Spleen (tissue), 11 donors: ENCODE results near the gene ZBTB14. TPM values are rescaled to one million over a fixed set of nuclear protein-coding genes. Genes with fewer than 3 reads are reported as not detected.

Experiments used
- DNase-seq: peaks from one replicate; pipeline ENCODE4 v3.0.0-alpha.2; 2020
- H3K27ac ChIP-seq, 8 donors: fragments of 200-600 bp; sonication (generic) in 7 of 8; 1 replicate in 4 of 8; 2 replicates in 4 of 8; pipeline versions ENCODE4 v1.5.0 to v1.8.0; 2016 to 2021; ENCODE audit warnings: inconsistent platforms in 4 of 8, mild to moderate bottlenecking in 4 of 8, moderate library complexity in 1 of 8
- H3K27me3 ChIP-seq, 7 donors: fragments of 200-600 bp; sonication (generic) in 6 of 7; replicated peaks in 1 of 7; 1 replicate in 4 of 7; 2 replicates in 3 of 7; pipeline versions ENCODE4 v1.5.0 to v1.8.0; 2016 to 2021; ENCODE audit warnings: inconsistent platforms in 3 of 7, mild to moderate bottlenecking in 1 of 7
- H3K36me3 ChIP-seq, 6 donors: fragments of 200-600 bp; sonication (generic) in 5 of 6; 1 replicate in 4 of 6; 2 replicates in 2 of 6; pipeline versions ENCODE4 v1.5.0 to v1.8.0; 2016 to 2021; ENCODE audit warnings: inconsistent platforms in 2 of 6
- H3K4me1 ChIP-seq, 6 donors: fragments of 200-600 bp; sonication (generic) in 5 of 6; 1 replicate in 3 of 6; 2 replicates in 3 of 6; pipeline versions ENCODE4 v1.5.0 to v1.8.0; 2016 to 2021; ENCODE audit warnings: inconsistent platforms in 3 of 6
- H3K4me3 ChIP-seq, 8 donors: fragments of 200-600 bp; sonication (generic) in 7 of 8; 1 replicate in 4 of 8; 2 replicates in 4 of 8; pipeline versions ENCODE4 v1.5.0 to v1.8.0; 2016 to 2021; ENCODE audit warnings: inconsistent platforms in 4 of 8, mild to moderate bottlenecking in 4 of 8, moderate library complexity in 2 of 8
- H3K9me3 ChIP-seq, 8 donors: fragments of 200-600 bp; sonication (generic) in 7 of 8; 1 replicate in 4 of 8; 2 replicates in 4 of 8; pipeline versions ENCODE4 v1.5.0 to v1.8.0; 2016 to 2021; ENCODE audit warnings: inconsistent platforms in 4 of 8
- CTCF ChIP-seq, 11 experiments: fragments of 200-600 bp in 7 of 11; fragments of 450-650 bp in 4 of 11; sonication (generic) in 4 of 11; IDR thresholded peaks in 8 of 11; conservative IDR thresholded peaks in 3 of 11; 1 replicate in 7 of 11; 2 replicates in 4 of 11; pipeline versions ENCODE4 v1.4.0 to v1.8.0; 2016 to 2021; ENCODE audit warnings: antibody characterized with exemption in 11 of 11, inconsistent platforms in 4 of 11, mild to moderate bottlenecking in 1 of 11
- POLR2A ChIP-seq, 3 donors: fragments of 450-650 bp; IDR thresholded peaks; one replicate each; pipeline ENCODE4 v1.5.1; 2017; ENCODE audit warnings: antibody characterized with exemption in 3 of 3, mild to moderate bottlenecking in 1 of 3
- POLR2AphosphoS5 ChIP-seq, 3 donors: sonication (generic); formaldehyde crosslinking; IDR thresholded peaks; one replicate each; pipeline ENCODE4 v1.5.1; 2017; ENCODE audit warnings: antibody characterized with exemption in 3 of 3
- WGBS, 5 donors: extraction: QIAGEN DNeasy Blood & Tissue Kit in 3 of 5; methylation state at CpG; one replicate each; pipeline versions ENCODE4 v1.1.5 to v1.1.7; 2013 to 2018; 5-methylcytosine and 5-hydroxymethylcytosine counted together
- intact Hi-C: fragments of 100-400 bp; cut with DNase I; formaldehyde crosslinking; loops from one replicate; pipeline ENCODE4 v1.15.0; 2023; ENCODE audit warnings: low total_unique reads
- polyA plus RNA-seq, 3 donors: library from polyadenylated mRNA; stranded (reverse); fragments of 200-250 nt; gene quantifications; one replicate each; pipeline ENCODE4 v1.2.1, GENCODE V29; 2013
- total RNA-seq, 7 donors: library from RNA; depleted of rRNA in 3 of 7; stranded (reverse); fragments of >200 nt in 3 of 7; fragmentation: NEBNext Ultra II Directional in 4 of 7; extraction: Animal tissue kit (Norgen Biotek cat#: 25700) in 4 of 7; gene quantifications; one replicate each; pipeline versions ENCODE4 v1.1.0 to v1.2.1, GENCODE V29; 2016 to 2021
- donor health status: healthy with polysubstance abuse.
- donor health status: DM: no; HTN: no; CAD: no; lungs with moderate emphysema.
- donor health status: DM: no; HTN: no; CAD: no.
- donor health status: Bipolar disorder and iron deficiency.
- donor health status: healthy.
- donor health status: DM: no; HTN: no; CAD: no.
- donor health status: DM: yes; HTN: yes; CAD: no.

Gene ZBTB14
- total and polyA plus RNA-seq, 10 donors, result 12.9 to 26.7 (median 20.9) TPM

GRCh38 chr18:5318061-5318700 lies 22.7 kb upstream of the ZBTB14 start:
- intact Hi-C loops, result no loop called here
- WGBS, 5 donors, result 27 to 43% (median 35%) methylated on average over 4 of the region's 4 CpGs

GRCh38 chr18:5317186-5317585 lies 21.7 kb upstream of the ZBTB14 start:
- H3K27me3 ChIP-seq, result no peaks in the 10 kb centered on the region
- no peak for DNase-seq
- TF ChIP-seq POLR2A (IDR thresholded peaks at IDR 0.05), result no peak
- no peak for TF ChIP-seq CTCF (IDR thresholded peaks at IDR 0.05 in 8 of 11, conservative IDR thresholded peaks at IDR 0.05 in 3 of 11)
- TF ChIP-seq POLR2AphosphoS5 (IDR thresholded peaks at IDR 0.05), result no peak
- H3K4me1 ChIP-seq, result no peaks in the 10 kb centered on the region
- intact Hi-C loops, result no loop called here
- no peak overlapping the region for H3K27ac ChIP-seq
- no peak overlapping the region for H3K4me3 ChIP-seq
- no peaks in the 10 kb centered on the region for H3K36me3 ChIP-seq
- H3K9me3 ChIP-seq, result no peaks in the 10 kb centered on the region

More at GRCh38 chr18:5318061-5318700, 22.7 kb upstream of the ZBTB14 start:
- Histone ChIP-seq H3K27ac (no peak overlapping the region), H3K4me3 (no peak overlapping the region), H3K27me3 (no peaks in the 10 kb centered on the region), H3K4me1 (no peaks in the 10 kb centered on the region), H3K9me3 (no peaks in the 10 kb centered on the region), H3K36me3 (no peaks in the 10 kb centered on the region)
- DNase-seq, result no peak
- TF ChIP-seq POLR2AphosphoS5 (IDR thresholded peaks at IDR 0.05) (no peak), CTCF (IDR thresholded peaks at IDR 0.05 in 8 of 11, conservative IDR thresholded peaks at IDR 0.05 in 3 of 11) (no peak), POLR2A (IDR thresholded peaks at IDR 0.05) (no peak)

GRCh38 chr18:5315838-5316237 lies 20.3 kb upstream of the ZBTB14 start:
- DNase-seq, result no peak
- WGBS, 5 donors, result 72 to 83% (median 79%) methylated on average over 2 of the region's 2 CpGs
- Histone ChIP-seq H3K4me3 (no peak overlapping the region), H3K36me3 (no peaks in the 10 kb centered on the region), H3K27me3 (no peaks in the 10 kb centered on the region), H3K27ac (no peak overlapping the region), H3K4me1 (peaks cover 0 to 6% (median 3%) of the 10 kb centered on the region in 6 donors), H3K9me3 (no peaks in the 10 kb centered on the region)
- TF ChIP-seq POLR2AphosphoS5 (IDR thresholded peaks at IDR 0.05) (no peak), POLR2A (IDR thresholded peaks at IDR 0.05) (no peak), CTCF (IDR thresholded peaks at IDR 0.05 in 8 of 11, conservative IDR thresholded peaks at IDR 0.05 in 3 of 11) (no peak)
- intact Hi-C loops, result no loop called here

GRCh38 chr18:5311301-5311989 lies 15.9 kb upstream of the ZBTB14 start:
- intact Hi-C loops, result no loop called here
- WGBS, 5 donors, result 42 to 62% (median 48%) methylated on average over 6 of the region's 6 CpGs
- H3K27me3 ChIP-seq, result no peaks in the 10 kb centered on the region

More at GRCh38 chr18:5311301-5311989, 15.9 kb upstream of the ZBTB14 start:
- H3K27ac ChIP-seq, result no peak overlapping the region
- no peak overlapping the region for H3K4me3 ChIP-seq
- H3K36me3 ChIP-seq, result no peaks in the 10 kb centered on the region
- DNase-seq, result no peak
- H3K4me1 ChIP-seq, result peaks cover 0 to 21% (median 15%) of the 10 kb centered on the region in 6 donors
- TF ChIP-seq POLR2A (IDR thresholded peaks at IDR 0.05) (no peak), CTCF (IDR thresholded peaks at IDR 0.05 in 8 of 11, conservative IDR thresholded peaks at IDR 0.05 in 3 of 11) (no peak), POLR2AphosphoS5 (IDR thresholded peaks at IDR 0.05) (no peak)
- H3K9me3 ChIP-seq, result no peaks in the 10 kb centered on the region
